Measurements from ENCODE around the gene HIC2. TPM values are rescaled to one million over a fixed set of nuclear protein-coding genes. Genes with fewer than 3 reads are reported as not detected.

The HIC2 gene
- total and polyA plus RNA-seq, 9 of the 15 experiments (the other 6 are each of a cell fraction or from before 2014, with no cell fraction given) = 1.7 to 117 (median 35.5) TPM

DNA sequence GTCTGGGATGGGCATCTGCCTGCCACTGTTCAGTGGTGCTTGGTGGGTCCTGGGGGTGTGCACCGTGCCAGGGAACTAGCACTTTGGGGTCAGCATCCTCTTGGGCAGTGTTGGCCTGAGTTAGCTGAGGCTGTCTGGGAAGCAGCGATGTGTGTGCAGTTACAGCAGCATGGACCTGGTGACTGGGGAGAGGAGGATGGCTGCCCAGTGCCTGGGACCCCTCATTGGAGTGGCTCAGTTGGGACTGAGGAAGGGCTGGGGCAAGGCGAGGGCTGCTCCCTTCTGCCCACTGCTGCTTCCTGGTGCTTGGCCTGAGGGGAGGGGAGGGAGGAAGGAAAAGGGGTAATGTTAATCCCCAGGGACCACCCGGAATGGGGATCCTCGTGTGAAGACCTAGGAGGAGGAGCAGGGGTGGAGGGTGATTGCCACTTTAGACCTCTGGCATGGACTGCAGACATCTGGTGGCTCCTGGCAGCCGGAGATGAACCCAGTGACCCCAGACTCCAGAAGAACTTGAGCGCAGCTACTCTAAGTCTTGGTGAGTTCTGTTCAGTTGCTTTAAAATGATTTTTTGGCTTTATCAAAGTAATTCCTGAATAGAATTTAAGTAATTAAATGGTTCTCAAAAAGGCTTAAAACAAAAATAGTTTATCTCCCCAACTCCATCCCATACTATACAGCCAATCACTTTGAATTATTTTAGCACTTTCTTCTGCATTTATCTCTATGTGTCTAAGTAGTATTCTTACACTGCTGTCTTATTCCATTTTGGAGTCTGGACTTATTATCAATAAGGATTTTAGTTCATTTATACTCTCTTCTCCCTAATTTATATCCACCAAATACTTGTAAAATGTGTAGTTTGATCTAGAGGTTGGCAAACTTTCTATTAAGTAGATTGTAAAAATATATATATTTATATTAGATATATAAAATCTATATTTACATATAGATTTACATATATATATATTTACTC, 34.7 kb downstream of the HIC2 start (continued):
- TF ChIP-seq, protein P1, sequence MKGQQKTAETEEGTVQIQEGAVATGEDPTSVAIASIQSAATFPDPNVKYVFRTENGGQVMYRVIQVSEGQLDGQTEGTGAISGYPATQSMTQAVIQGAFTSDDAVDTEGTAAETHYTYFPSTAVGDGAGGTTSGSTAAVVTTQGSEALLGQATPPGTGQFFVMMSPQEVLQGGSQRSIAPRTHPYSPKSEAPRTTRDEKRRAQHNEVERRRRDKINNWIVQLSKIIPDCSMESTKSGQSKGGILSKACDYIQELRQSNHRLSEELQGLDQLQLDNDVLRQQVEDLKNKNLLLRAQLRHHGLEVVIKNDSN (CRISPR knock-in tag; IDR thresholded peaks at IDR 0.05) = peak; percentile 51; the same call in 1 of the 2 replicates
- TF ChIP-seq YY1 (IDR thresholded peaks at IDR 0.05; ENCODE audit: borderline replicate concordance in 1 of 3, control insufficient read depth in 1 of 3, extremely low read depth in 1 of 3, insufficient read depth in 3 of 3, insufficient read length in 1 of 3, insufficient replicate concordance in 2 of 3, low read depth in 1 of 3, low read length in 2 of 3) (peak in 2 of 3 experiments; percentile 3 to 26), MBD2 (IDR thresholded peaks at IDR 0.05; ENCODE audit: borderline replicate concordance, low read depth) (0 out of 2 replicates have a peak, but pooled peaks have one; percentile 48), SETDB1 (IDR thresholded peaks at IDR 0.05; ENCODE audit: low read length) (peak; percentile 86), MYC (IDR thresholded peaks at IDR 0.05; ENCODE audit: low read depth, low read length) (no peak), MYC (CRISPR knock-in tag; IDR thresholded peaks at IDR 0.05; ENCODE audit: borderline replicate concordance, low read depth) (peak; percentile 79; the same call in 1 of the 2 replicates), POLR2G (IDR thresholded peaks at IDR 0.05; ENCODE audit: low read depth, low read length) (peak; percentile 77), SMC3 (conservative IDR thresholded peaks at IDR 0.05; ENCODE audit: insufficient read depth, low read depth, low read length) (no peak), SRSF3 (IDR thresholded peaks at IDR 0.05; ENCODE audit: insufficient read depth, low read length) (0 out of 2 replicates have a peak, but pooled peaks have one; percentile 74)
- TF ChIP-seq, protein P2, sequence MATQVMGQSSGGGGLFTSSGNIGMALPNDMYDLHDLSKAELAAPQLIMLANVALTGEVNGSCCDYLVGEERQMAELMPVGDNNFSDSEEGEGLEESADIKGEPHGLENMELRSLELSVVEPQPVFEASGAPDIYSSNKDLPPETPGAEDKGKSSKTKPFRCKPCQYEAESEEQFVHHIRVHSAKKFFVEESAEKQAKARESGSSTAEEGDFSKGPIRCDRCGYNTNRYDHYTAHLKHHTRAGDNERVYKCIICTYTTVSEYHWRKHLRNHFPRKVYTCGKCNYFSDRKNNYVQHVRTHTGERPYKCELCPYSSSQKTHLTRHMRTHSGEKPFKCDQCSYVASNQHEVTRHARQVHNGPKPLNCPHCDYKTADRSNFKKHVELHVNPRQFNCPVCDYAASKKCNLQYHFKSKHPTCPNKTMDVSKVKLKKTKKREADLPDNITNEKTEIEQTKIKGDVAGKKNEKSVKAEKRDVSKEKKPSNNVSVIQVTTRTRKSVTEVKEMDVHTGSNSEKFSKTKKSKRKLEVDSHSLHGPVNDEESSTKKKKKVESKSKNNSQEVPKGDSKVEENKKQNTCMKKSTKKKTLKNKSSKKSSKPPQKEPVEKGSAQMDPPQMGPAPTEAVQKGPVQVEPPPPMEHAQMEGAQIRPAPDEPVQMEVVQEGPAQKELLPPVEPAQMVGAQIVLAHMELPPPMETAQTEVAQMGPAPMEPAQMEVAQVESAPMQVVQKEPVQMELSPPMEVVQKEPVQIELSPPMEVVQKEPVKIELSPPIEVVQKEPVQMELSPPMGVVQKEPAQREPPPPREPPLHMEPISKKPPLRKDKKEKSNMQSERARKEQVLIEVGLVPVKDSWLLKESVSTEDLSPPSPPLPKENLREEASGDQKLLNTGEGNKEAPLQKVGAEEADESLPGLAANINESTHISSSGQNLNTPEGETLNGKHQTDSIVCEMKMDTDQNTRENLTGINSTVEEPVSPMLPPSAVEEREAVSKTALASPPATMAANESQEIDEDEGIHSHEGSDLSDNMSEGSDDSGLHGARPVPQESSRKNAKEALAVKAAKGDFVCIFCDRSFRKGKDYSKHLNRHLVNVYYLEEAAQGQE (IDR thresholded peaks at IDR 0.05; ENCODE audit: borderline replicate concordance) = no peak
- TF ChIP-seq, protein P2 (CRISPR knock-in tag; IDR thresholded peaks at IDR 0.05; ENCODE audit: low read depth) = peak; percentile 48; the same call in 1 of the 2 replicates
- TF ChIP-seq, protein P3, sequence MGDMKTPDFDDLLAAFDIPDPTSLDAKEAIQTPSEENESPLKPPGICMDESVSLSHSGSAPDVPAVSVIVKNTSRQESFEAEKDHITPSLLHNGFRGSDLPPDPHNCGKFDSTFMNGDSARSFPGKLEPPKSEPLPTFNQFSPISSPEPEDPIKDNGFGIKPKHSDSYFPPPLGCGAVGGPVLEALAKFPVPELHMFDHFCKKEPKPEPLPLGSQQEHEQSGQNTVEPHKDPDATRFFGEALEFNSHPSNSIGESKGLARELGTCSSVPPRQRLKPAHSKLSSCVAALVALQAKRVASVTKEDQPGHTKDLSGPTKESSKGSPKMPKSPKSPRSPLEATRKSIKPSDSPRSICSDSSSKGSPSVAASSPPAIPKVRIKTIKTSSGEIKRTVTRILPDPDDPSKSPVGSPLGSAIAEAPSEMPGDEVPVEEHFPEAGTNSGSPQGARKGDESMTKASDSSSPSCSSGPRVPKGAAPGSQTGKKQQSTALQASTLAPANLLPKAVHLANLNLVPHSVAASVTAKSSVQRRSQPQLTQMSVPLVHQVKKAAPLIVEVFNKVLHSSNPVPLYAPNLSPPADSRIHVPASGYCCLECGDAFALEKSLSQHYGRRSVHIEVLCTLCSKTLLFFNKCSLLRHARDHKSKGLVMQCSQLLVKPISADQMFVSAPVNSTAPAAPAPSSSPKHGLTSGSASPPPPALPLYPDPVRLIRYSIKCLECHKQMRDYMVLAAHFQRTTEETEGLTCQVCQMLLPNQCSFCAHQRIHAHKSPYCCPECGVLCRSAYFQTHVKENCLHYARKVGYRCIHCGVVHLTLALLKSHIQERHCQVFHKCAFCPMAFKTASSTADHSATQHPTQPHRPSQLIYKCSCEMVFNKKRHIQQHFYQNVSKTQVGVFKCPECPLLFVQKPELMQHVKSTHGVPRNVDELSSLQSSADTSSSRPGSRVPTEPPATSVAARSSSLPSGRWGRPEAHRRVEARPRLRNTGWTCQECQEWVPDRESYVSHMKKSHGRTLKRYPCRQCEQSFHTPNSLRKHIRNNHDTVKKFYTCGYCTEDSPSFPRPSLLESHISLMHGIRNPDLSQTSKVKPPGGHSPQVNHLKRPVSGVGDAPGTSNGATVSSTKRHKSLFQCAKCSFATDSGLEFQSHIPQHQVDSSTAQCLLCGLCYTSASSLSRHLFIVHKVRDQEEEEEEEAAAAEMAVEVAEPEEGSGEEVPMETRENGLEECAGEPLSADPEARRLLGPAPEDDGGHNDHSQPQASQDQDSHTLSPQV (IDR thresholded peaks at IDR 0.05) = no peak

All from K562 (cell line).